NCI-H2196 treated with DMSO at 0.1 percent for 48 hours (cell line): ENCODE measurements around the gene ARSD.
"Not testable (repeated sequence)": the region's sequence is repeated elsewhere in the genome, so short reads cannot be mapped to it uniquely, and the experiment has no call there.

Experiments
- DNase-seq: peaks from one replicate; lab custom pipeline; 2025; ENCODE audit not compliant: unreplicated experiment; lab: John Stamatoyannopoulos, UW

The ARSD gene

GRCh38 chrX:2894885-2895292 lies 34.2 kb downstream of the ARSD start:
- no peak for DNase-seq

- DNase-seq, result no peak
Observed at GRCh38 chrX:2892816-2893215, 36.3 kb downstream of the ARSD start.

- not testable (repeated sequence) for DNase-seq
Observed at GRCh38 chrX:2890536-2891460, 38.3 kb downstream of the ARSD start.

GRCh38 chrX:2889706-2890490 lies 39.2 kb downstream of the ARSD start:
- not testable (repeated sequence) for DNase-seq

GRCh38 chrX:2889045-2889605 lies 40.0 kb downstream of the ARSD start:
- no peak for DNase-seq

GRCh38 chrX:2888309-2888708 lies 40.8 kb downstream of the ARSD start:
- DNase-seq, result no peak

GRCh38 chrX:2883770-2884169 lies 45.4 kb downstream of the ARSD start:
- DNase-seq, result no peak

GRCh38 chrX:2879670-2880069 lies 49.5 kb downstream of the ARSD start:
- no peak for DNase-seq

GRCh38 chrX:2878563-2878962 lies 50.6 kb downstream of the ARSD start:
- DNase-seq, result no peak

- DNase-seq, result no peak
Observed at GRCh38 chrX:2875798-2876399, 53.2 kb downstream of the ARSD start.

GRCh38 chrX:2875136-2875481 lies 54.0 kb downstream of the ARSD start:
- no peak for DNase-seq

GRCh38 chrX:2874222-2875135 lies 54.7 kb downstream of the ARSD start:
- DNase-seq, result no peak

GRCh38 chrX:2872671-2873277 lies 56.4 kb downstream of the ARSD start:
- no peak for DNase-seq

- no peak for DNase-seq
Observed at GRCh38 chrX:2871831-2872230, 57.3 kb downstream of the ARSD start.

- DNase-seq, result no peak
Observed at GRCh38 chrX:2870650-2871049, 58.5 kb downstream of the ARSD start.

GRCh38 chrX:2867206-2867605 lies 61.9 kb downstream of the ARSD start:
- no peak for DNase-seq

GRCh38 chrX:2863646-2864045 lies 65.5 kb downstream of the ARSD start:
- DNase-seq, result no peak

GRCh38 chrX:2862404-2862803 lies 66.7 kb downstream of the ARSD start:
- no peak for DNase-seq

- no peak for DNase-seq
Observed at GRCh38 chrX:2859197-2859797, 69.8 kb downstream of the ARSD start.

GRCh38 chrX:2857566-2857965 lies 71.6 kb downstream of the ARSD start:
- no peak for DNase-seq
